ENCODE measurements around the gene EPC1. TPM values are rescaled to one million over a fixed set of nuclear protein-coding genes. Genes with fewer than 3 reads are reported as not detected.

EPC1 gene
- total and polyA plus RNA-seq, 9 of the 15 experiments (the other 6 are each of a cell fraction or from before 2014, with no cell fraction given): 7.0 to 43.6 (median 16.1) TPM

- Histone ChIP-seq H3K9me3 (replicated peaks; ENCODE audit: control insufficient read depth, insufficient read depth, low read depth, low read length) (no peaks in the 10 kb centered on the region), H3K27ac (ENCODE audit: extremely low read depth, low read depth, low read length) (peak overlapping the region; percentile 96), H3K4me2 (ENCODE audit: insufficient read depth, low read length) (peak overlapping the region; percentile 73), H3K36me3 (ENCODE audit: control insufficient read depth, insufficient read depth, low read length) (no peaks in the 10 kb centered on the region), H3K27me3 (ENCODE audit: control insufficient read depth in 2 of 2, insufficient read depth in 2 of 2, low read length in 2 of 2) (no peaks in the 10 kb centered on the region), H4K20me1 (replicated peaks; ENCODE audit: control insufficient read depth, insufficient read depth, low read length) (no peaks in the 10 kb centered on the region), H3K79me2 (ENCODE audit: control insufficient read depth, insufficient read depth, low read length) (peaks cover 59% of the 10 kb centered on the region), H3K9ac (ENCODE audit: insufficient read depth in 1 of 2, low read depth in 2 of 2, low read length in 2 of 2) (peak overlapping the region in 1 of 2 experiments; percentile 90; a peak in 3 of 4 replicates), H3K9me1 (ENCODE audit: control insufficient read depth, insufficient read depth, low read length) (no peaks in the 10 kb centered on the region), H3K4me3 (peak overlapping the region; percentile 63), H3K4me1 (replicated peaks in 1 of 2; ENCODE audit: control insufficient read depth in 2 of 2, insufficient read depth in 2 of 2, low read length in 2 of 2) (peaks cover 4 to 9% of the 10 kb centered on the region in 2 experiments; a peak in 3 of 5 replicates), H2AFZ (ENCODE audit: low read depth, low read length) (peak overlapping the region; percentile 89)
- ChIA-PET POLR2A (interaction anchor here (0.7 to 1.6 kb wide), 4 partner anchors 9 to 72 kb away, joined by 3 to 7 read pairs (median 4); no protein-coding TSS in a partner anchor), CTCF (ENCODE audit: low intra/inter-chr PET ratio) (no interaction called here)
- DNase-seq (ENCODE audit: extremely low read depth in 1 of 4, low spot score in 3 of 4): peak; percentile 25 to 65 (median 39)
- 1% methylated on average over 6 of the region's 6 CpGs for WGBS (ENCODE audit: insufficient coverage, low coverage, missing lambda C conversion rate)
- peak; percentile 48 for FAIRE-seq
- in situ Hi-C loops (cut with MboI) (no loop called here), intact Hi-C loops (cut with micrococcal nuclease) (loop anchor here (2.0 to 10.0 kb wide), 5 partner anchors 41 to 627 kb away; partner anchors contain the start of genes CCDC7 and ITGB1)
- BruUV-seq (replicated peaks): no TSS peak
- ATAC-seq: peak; percentile 58
- TF ChIP-seq CBX2 (IDR thresholded peaks at IDR 0.05; ENCODE audit: insufficient read depth, low read length, poor library complexity, severe bottlenecking) (no peak), TCF7L2 (IDR thresholded peaks at IDR 0.05; ENCODE audit: low read depth, low read length) (no peak), XRCC4 (IDR thresholded peaks at IDR 0.05; ENCODE audit: extremely low read depth, insufficient read depth, insufficient read length) (no peak), SRSF1 (IDR thresholded peaks at IDR 0.05; ENCODE audit: low read depth, low read length) (no peak), MAZ (CRISPR knock-in tag; conservative IDR thresholded peaks at IDR 0.05 in 1 of 2, IDR thresholded peaks at IDR 0.05 in 1 of 2) (0 out of 4 replicates have a peak, but pooled peaks of 1 of the 2 experiments have one; percentile 32), ARID2 (IDR thresholded peaks at IDR 0.05) (peak; percentile 9; the same call in 1 of the 2 replicates), HES1 (IDR thresholded peaks at IDR 0.05; ENCODE audit: low read depth) (0 out of 2 replicates have a peak, but pooled peaks have one; percentile 23), ZNF24 (IDR thresholded peaks at IDR 0.05) (no peak), BRD9 (IDR thresholded peaks at IDR 0.05; ENCODE audit: low read depth, partially characterized antibody) (no peak), RUNX1 (IDR thresholded peaks at IDR 0.05; ENCODE audit: low read depth) (no peak)
- TF ChIP-seq, protein P1, sequence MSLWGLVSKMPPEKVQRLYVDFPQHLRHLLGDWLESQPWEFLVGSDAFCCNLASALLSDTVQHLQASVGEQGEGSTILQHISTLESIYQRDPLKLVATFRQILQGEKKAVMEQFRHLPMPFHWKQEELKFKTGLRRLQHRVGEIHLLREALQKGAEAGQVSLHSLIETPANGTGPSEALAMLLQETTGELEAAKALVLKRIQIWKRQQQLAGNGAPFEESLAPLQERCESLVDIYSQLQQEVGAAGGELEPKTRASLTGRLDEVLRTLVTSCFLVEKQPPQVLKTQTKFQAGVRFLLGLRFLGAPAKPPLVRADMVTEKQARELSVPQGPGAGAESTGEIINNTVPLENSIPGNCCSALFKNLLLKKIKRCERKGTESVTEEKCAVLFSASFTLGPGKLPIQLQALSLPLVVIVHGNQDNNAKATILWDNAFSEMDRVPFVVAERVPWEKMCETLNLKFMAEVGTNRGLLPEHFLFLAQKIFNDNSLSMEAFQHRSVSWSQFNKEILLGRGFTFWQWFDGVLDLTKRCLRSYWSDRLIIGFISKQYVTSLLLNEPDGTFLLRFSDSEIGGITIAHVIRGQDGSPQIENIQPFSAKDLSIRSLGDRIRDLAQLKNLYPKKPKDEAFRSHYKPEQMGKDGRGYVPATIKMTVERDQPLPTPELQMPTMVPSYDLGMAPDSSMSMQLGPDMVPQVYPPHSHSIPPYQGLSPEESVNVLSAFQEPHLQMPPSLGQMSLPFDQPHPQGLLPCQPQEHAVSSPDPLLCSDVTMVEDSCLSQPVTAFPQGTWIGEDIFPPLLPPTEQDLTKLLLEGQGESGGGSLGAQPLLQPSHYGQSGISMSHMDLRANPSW (CRISPR knock-in tag; IDR thresholded peaks at IDR 0.05): no peak
- TF ChIP-seq, protein P2, sequence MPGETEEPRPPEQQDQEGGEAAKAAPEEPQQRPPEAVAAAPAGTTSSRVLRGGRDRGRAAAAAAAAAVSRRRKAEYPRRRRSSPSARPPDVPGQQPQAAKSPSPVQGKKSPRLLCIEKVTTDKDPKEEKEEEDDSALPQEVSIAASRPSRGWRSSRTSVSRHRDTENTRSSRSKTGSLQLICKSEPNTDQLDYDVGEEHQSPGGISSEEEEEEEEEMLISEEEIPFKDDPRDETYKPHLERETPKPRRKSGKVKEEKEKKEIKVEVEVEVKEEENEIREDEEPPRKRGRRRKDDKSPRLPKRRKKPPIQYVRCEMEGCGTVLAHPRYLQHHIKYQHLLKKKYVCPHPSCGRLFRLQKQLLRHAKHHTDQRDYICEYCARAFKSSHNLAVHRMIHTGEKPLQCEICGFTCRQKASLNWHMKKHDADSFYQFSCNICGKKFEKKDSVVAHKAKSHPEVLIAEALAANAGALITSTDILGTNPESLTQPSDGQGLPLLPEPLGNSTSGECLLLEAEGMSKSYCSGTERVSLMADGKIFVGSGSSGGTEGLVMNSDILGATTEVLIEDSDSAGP (CRISPR knock-in tag; IDR thresholded peaks at IDR 0.05): no peak
- TF ChIP-seq, protein P3, sequence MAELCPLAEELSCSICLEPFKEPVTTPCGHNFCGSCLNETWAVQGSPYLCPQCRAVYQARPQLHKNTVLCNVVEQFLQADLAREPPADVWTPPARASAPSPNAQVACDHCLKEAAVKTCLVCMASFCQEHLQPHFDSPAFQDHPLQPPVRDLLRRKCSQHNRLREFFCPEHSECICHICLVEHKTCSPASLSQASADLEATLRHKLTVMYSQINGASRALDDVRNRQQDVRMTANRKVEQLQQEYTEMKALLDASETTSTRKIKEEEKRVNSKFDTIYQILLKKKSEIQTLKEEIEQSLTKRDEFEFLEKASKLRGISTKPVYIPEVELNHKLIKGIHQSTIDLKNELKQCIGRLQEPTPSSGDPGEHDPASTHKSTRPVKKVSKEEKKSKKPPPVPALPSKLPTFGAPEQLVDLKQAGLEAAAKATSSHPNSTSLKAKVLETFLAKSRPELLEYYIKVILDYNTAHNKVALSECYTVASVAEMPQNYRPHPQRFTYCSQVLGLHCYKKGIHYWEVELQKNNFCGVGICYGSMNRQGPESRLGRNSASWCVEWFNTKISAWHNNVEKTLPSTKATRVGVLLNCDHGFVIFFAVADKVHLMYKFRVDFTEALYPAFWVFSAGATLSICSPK (IDR thresholded peaks at IDR 0.05; ENCODE audit: borderline replicate concordance): no peak
These were observed 30.7 kb upstream of the EPC1 start for GRCh38 chr10:32377458-32378259.

Measured in K562 (cell line).